Measurements from ENCODE around the gene CYFIP2. TPM values are rescaled to one million over a fixed set of nuclear protein-coding genes. Genes with fewer than 3 reads are reported as not detected.

The CYFIP2 gene
- total RNA-seq, 2 experiments from 2014 or later = 452 to 606 TPM

DNA sequence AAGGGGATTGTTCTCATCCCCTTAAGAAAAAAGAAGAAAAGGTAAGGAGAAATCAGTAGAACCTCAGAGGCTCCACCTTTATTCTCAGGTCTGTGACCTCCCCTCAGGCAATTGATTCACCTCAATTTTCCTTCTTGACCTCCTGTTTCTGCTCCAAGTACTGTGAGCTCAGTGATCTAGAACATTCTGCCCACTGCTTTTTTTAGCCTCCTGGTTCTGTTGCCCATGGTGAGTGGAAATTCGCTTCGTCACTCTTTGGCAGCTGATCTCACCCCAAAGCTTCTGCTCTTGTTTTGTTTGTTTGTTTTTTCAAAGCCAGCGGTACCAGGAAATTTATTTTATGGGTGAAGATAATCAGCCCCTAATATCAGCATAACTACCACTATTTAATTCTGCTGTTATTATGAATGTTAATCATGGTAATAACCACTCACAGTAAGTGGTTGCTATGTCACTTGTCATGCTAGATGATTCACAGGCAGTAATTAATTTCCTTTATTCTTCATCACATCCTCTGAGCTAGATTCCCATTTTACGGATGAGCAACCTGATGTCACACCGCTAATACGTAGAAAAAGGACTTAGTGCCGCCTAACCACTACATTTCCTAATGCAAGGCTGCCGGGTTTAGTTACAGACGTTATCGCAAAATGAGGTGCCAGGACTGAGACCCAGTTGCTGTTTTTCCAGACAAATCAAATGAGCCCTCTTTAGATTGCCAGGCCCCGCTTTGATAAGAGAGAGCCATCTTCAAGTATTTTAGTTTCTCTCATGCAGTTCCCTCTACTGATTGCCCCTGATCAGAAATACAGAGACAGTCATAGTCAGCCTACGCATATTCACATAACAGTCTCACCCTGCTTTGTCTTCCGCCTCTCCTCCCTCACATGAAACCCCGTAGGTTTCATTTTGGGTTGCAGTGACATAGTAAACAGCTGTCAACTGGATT lies 78.2 kb downstream of the CYFIP2 start:
- H3K9me3 Mint-ChIP-seq = no peaks in the 10 kb centered on the region
- DNase-seq = no peak
- H3K27ac Mint-ChIP-seq = peak overlapping the region; percentile 72
- no peaks in the 10 kb centered on the region for H3K27me3 Mint-ChIP-seq
- H3K4me3 Mint-ChIP-seq = no peak overlapping the region
- peaks cover 14% of the 10 kb centered on the region for H3K4me1 Mint-ChIP-seq
- ChIA-PET CTCF (interaction anchor here (0.6 to 5.7 kb wide), 11 partner anchors 9 to 399 kb away, joined by 3 to 26 read pairs (median 4); partner anchors contain the start of gene LSM11), POLR2A (no interaction called here)
- peaks cover 90% of the 10 kb centered on the region for H3K36me3 Mint-ChIP-seq (ENCODE audit: low read depth)

DNA sequence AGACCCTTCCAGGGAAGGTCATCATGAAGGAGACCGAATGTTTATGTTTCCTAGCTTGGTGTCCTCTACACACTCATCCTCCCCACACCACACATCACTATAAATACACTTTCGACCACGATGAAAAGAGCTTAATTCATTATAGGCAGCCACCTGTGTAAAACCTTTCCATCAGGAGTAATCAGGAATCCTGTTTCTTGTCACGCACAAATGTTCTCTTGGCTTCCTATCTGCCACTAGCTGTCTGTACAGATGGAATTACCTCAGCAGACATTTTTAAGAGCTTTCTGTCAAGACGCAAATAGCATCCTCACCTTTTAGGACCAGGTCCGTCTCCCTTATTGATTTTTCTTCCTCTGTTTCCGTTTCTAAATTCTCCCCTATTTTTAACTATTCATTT lies 79.1 kb downstream of the CYFIP2 start:
- no peak overlapping the region for H3K4me3 Mint-ChIP-seq
- peaks cover 21% of the 10 kb centered on the region for H3K4me1 Mint-ChIP-seq
- ChIA-PET POLR2A (no interaction called here), CTCF (interaction anchor here (0.5 to 5.7 kb wide), 9 partner anchors 10 to 399 kb away, joined by 3 to 26 read pairs (median 4); partner anchors contain the start of gene LSM11)
- H3K36me3 Mint-ChIP-seq (ENCODE audit: low read depth) = peaks cover 92% of the 10 kb centered on the region
- no peaks in the 10 kb centered on the region for H3K9me3 Mint-ChIP-seq
- no peak for DNase-seq
- H3K27ac Mint-ChIP-seq = peak overlapping the region; percentile 72
- H3K27me3 Mint-ChIP-seq = no peaks in the 10 kb centered on the region

DNA sequence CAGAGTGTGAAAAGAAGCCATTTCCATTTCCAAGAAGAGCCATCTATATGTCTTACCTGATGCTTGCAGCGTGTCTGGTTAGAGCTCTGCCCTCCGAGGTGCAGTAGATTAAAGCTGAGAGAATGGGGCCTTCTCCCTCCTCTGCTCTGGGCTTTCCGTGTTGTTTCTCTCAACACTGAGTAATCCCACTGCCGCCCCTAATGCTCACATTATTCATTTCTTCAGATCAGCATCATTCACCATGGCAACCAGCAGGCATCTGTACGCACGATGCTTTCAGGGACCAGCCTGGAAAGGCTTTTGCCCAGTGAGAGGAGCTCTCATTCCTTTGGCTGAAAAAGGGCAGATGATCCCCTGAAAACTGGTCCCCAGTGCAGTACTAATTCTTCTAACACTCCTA lies 79.6 kb downstream of the CYFIP2 start:
- ChIA-PET CTCF (interaction anchor here (0.8 to 5.7 kb wide), 8 partner anchors 10 to 398 kb away, joined by 3 to 26 read pairs (median 4); partner anchors contain the start of gene LSM11), POLR2A (interaction anchor here (0.6 kb wide), 1 partner anchor 20 kb away, joined by 3 read pairs; no protein-coding TSS in a partner anchor)
- peaks cover 25% of the 10 kb centered on the region for H3K4me1 Mint-ChIP-seq
- peaks cover 92% of the 10 kb centered on the region for H3K36me3 Mint-ChIP-seq (ENCODE audit: low read depth)
- H3K9me3 Mint-ChIP-seq = no peaks in the 10 kb centered on the region
- no peak overlapping the region for H3K27ac Mint-ChIP-seq
- DNase-seq = no peak
- H3K27me3 Mint-ChIP-seq = no peaks in the 10 kb centered on the region
- H3K4me3 Mint-ChIP-seq = no peak overlapping the region

DNA sequence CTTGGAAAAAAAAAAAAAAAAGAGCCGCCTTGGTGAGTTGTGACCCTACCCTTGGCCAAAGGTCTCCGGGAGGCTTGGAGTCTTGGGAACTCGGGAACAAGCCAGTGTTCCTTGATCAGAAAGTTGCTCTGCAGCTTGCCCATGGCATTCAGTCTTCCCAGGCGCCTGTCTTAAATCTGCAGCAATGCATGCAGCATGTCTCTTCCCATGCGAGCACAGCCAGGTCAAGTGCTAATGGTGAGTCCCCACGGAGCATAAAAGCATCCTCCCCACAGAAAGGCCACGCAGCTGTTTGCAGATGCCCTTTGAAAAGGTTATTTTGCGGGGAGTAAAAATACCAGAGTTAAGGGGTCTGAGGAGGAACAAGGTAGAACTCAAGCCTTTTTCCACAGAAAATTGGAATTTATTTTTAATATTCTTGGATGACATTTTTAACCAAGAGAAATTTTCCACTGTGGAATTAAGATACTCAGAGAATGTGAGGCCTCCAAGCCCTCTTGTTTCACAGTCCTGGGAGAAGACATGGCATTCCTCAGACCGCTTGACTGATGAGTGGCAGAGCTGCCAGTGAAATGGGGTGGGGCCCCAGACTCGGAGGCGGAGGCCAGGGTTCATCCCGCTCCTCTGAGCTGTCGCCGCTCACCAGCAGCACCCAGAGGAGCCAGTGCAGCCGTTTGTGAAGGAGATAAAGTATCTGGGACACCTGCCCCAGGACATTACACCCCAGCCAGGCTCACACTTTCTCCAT lies 81.6 kb downstream of the CYFIP2 start:
- no peaks in the 10 kb centered on the region for H3K27me3 Mint-ChIP-seq
- CTCF ChIA-PET = interaction anchor here (0.6 to 1.0 kb wide), 2 partner anchors 42 to 45 kb away, joined by 3 read pairs; no protein-coding TSS in a partner anchor
- peaks cover 93% of the 10 kb centered on the region for H3K36me3 Mint-ChIP-seq (ENCODE audit: low read depth)
- H3K4me1 Mint-ChIP-seq = peaks cover 36% of the 10 kb centered on the region
- H3K27ac Mint-ChIP-seq = no peak overlapping the region
- POLR2A ChIA-PET = interaction anchor here (0.5 kb wide), 1 partner anchor 433 kb away, joined by 3 read pairs; no protein-coding TSS in a partner anchor
- no peak for DNase-seq
- H3K9me3 Mint-ChIP-seq = no peaks in the 10 kb centered on the region
- no peak overlapping the region for H3K4me3 Mint-ChIP-seq

DNA sequence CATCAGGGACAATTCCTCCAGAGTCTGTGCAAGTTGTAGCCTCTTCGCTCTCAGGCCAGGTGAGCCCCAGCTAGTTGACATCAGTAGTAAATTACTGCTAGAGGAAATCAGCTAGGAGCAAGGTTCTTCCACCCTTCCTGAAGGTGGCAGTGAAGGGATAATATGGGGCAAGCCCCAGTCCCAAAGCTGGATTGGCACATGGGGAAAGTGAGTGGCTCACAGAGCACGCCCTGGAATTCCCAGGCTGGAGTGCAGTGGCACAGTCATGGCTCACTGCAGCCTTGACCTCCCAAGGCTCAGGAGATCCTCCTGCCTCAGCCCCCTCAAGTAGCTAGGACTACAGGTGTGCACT lies 82.1 kb downstream of the CYFIP2 start:
- Mint-ChIP-seq H3K27me3 (no peaks in the 10 kb centered on the region), H3K4me3 (no peak overlapping the region), H3K4me1 (peaks cover 36% of the 10 kb centered on the region), H3K9me3 (no peaks in the 10 kb centered on the region), H3K27ac (no peak overlapping the region), H3K36me3 (ENCODE audit: low read depth) (peaks cover 93% of the 10 kb centered on the region)
- POLR2A ChIA-PET = no interaction called here
- CTCF ChIA-PET = interaction anchor here (0.5 kb wide), 1 partner anchor 427 kb away, joined by 6 read pairs; no protein-coding TSS in a partner anchor
- no peak for DNase-seq

DNA sequence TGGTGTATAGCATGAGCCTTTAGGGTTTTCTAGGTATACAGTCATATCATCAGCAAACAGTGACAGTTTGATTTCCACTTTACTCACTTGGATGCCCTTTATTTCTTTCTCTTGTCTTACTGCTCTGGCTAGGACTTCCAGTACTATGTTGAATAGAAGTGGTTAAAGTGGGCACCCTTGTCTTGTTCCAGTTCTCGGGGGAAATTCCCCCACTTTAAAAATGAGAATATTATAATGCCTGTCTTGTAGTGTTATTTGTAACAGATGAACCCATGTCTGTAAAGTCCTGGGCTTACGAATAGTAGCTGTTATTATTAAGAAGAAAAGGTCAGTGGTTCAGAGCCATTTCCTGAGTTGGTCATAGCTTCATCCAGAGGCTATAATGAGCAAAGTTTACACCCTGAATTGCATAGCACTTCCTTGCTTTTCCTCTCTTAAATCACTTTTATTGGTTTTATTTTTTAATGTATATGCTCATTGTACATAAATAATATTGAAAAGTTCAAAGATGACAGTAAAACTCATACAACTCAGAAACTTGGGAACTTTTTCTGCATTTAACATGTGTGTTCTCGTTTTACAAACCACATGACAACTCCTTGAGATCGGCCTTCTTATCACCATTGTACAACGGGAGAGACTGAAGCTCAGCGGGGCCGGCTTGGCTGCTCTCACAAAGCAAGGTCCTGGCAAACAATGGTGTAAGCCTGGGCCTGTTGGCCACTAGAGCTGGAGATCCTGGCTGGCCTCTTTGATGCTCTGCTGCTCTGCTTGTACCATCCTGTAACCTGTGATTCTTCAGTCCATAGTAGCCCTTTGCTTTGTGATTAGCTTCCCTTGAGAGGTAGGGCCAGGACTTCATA lies 85.2 kb downstream of the CYFIP2 start:
- CTCF ChIA-PET = interaction anchor here (0.7 to 1.2 kb wide), 5 partner anchors 9 to 38 kb away, joined by 3 to 4 read pairs (median 3); no protein-coding TSS in a partner anchor
- no peak for DNase-seq
- POLR2A ChIA-PET = no interaction called here
- Mint-ChIP-seq H3K4me1 (peaks cover 25% of the 10 kb centered on the region), H3K27ac (no peak overlapping the region), H3K9me3 (no peaks in the 10 kb centered on the region), H3K4me3 (no peak overlapping the region), H3K36me3 (ENCODE audit: low read depth) (peaks cover 82% of the 10 kb centered on the region), H3K27me3 (no peaks in the 10 kb centered on the region)

DNA sequence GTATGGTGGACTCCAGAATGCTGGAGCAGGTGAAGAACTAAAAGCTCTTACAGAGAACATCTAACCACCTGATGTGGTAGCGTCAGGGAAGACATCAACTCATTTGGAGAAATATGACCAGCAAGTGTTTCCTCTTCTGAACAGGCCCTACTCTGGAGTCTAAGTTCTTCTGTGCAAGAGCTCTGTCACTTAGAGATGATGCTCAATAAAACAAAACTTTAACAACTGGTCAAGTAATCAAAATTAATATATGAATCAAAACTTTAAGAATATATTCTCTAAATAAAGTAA lies 85.8 kb downstream of the CYFIP2 start:
- Mint-ChIP-seq H3K9me3 (no peaks in the 10 kb centered on the region), H3K27ac (no peak overlapping the region), H3K4me1 (peaks cover 25% of the 10 kb centered on the region), H3K27me3 (no peaks in the 10 kb centered on the region), H3K36me3 (ENCODE audit: low read depth) (peaks cover 81% of the 10 kb centered on the region), H3K4me3 (no peak overlapping the region)
- ChIA-PET POLR2A (no interaction called here), CTCF (interaction anchor here (0.7 to 1.2 kb wide), 4 partner anchors 9 to 38 kb away, joined by 3 to 4 read pairs (median 4); no protein-coding TSS in a partner anchor)
- no peak for DNase-seq

DNA sequence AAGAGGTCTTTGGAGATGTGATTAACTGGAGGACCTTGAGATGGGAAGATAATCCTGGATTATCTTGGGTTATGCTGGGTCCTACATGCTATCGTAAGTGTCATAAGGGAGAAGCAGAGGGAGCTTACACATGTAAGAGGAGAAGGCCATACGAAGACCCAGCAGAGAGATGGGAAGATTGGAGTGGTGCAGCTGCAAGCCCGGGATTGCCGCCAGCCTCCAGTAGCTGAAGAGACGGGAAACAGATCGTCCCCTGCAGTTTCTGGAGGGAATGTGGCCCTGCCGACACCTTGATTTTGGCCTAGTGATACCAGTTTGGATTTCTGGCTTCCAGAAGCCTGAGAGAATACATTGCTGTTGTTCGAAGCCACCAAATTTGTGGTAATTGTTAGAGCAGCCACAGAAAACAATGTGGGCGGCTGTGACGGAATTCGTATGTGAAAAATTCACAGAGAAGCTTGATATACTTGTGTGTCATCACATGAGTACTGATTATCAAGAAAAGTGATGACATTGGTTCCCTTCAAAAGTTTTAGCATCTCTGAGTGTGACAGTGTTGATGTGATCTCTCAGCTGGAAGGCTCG lies 86.9 kb downstream of the CYFIP2 start:
- Mint-ChIP-seq H3K27me3 (no peaks in the 10 kb centered on the region), H3K9me3 (no peaks in the 10 kb centered on the region), H3K4me3 (no peak overlapping the region), H3K4me1 (peaks cover 25% of the 10 kb centered on the region), H3K27ac (no peak overlapping the region), H3K36me3 (ENCODE audit: low read depth) (peaks cover 80% of the 10 kb centered on the region)
- CTCF ChIA-PET = interaction anchor here (0.6 to 1.5 kb wide), 2 partner anchors 10 to 123 kb away, joined by 3 to 4 read pairs; no protein-coding TSS in a partner anchor
- POLR2A ChIA-PET = no interaction called here
- no peak for DNase-seq

DNA sequence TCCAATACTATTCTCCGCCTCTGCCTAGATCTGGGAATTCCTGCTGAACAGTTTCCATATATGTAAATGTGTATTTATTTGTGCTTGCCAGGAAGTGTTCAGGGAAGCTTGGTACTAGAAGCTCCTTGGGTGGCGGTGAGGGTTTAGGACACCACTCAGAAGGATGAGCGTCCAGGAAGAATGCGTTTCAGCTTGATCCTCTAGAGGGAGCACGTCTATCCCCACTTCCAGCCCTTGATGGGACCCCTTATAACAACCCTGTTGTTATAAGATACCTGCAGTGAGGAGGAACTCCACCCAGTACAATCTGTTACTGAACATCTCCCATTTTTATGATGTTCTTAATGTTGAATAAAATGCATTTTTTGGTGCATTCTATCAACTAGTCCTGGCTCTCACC lies 88.9 kb downstream of the CYFIP2 start:
- H3K4me1 Mint-ChIP-seq = peaks cover 18% of the 10 kb centered on the region
- no peaks in the 10 kb centered on the region for H3K9me3 Mint-ChIP-seq
- CTCF ChIA-PET = interaction anchor here (1.3 to 3.1 kb wide), 6 partner anchors 10 to 389 kb away, joined by 3 to 10 read pairs (median 7); partner anchors contain the start of gene LSM11
- POLR2A ChIA-PET = no interaction called here
- no peak overlapping the region for H3K4me3 Mint-ChIP-seq
- H3K36me3 Mint-ChIP-seq (ENCODE audit: low read depth) = peaks cover 80% of the 10 kb centered on the region
- H3K27ac Mint-ChIP-seq = no peak overlapping the region
- no peak for DNase-seq
- no peaks in the 10 kb centered on the region for H3K27me3 Mint-ChIP-seq

DNA sequence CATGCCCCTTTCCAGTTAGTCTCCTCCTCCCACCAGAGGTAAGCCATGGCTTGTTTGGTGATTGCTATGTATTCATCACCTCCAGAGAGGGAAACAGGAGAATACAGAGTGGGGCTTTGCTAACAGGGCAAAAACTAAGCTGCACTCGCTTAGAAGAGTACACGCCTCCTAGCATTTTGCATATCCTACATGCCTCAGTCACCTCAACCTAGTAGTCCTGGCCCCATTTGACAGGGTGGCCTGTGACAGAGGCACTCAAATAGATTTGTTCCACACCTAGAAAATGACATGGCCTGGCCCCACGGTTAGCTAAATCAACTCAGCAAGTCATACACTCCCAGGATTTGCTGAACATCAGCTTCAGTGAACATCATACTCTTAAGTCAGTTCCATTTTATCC lies 90.7 kb downstream of the CYFIP2 start:
- Mint-ChIP-seq H3K27me3 (no peaks in the 10 kb centered on the region), H3K4me3 (no peak overlapping the region), H3K9me3 (no peaks in the 10 kb centered on the region), H3K27ac (no peak overlapping the region), H3K36me3 (ENCODE audit: low read depth) (peaks cover 80% of the 10 kb centered on the region), H3K4me1 (peaks cover 5% of the 10 kb centered on the region)
- ChIA-PET POLR2A (interaction anchor here (0.6 to 0.7 kb wide), 2 partner anchors 39 to 85 kb away, joined by 3 to 4 read pairs; no protein-coding TSS in a partner anchor), CTCF (interaction anchor here (0.7 to 3.1 kb wide), 7 partner anchors 8 to 387 kb away, joined by 3 to 10 read pairs (median 4); partner anchors contain the start of gene LSM11)
- DNase-seq = no peak

DNA sequence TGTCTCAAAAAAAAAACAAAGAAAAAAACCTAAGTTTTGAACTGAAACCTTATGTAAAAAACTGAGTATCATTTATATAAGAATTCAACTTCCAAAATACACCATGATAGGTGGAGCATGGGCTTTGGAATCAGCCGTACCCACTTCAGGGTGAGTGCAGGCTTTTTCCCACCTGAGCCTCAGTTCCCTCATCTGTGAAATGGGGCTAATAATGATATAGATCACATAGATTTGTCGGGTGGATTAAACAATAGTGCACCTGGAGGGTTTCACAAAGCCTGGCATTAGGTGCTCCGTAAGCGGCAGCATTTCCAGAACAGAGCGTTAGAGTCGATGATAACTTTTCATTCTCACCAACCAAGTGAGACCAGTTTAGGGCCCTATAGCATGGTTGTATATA lies 91.9 kb downstream of the CYFIP2 start:
- Mint-ChIP-seq H3K4me3 (no peak overlapping the region), H3K36me3 (ENCODE audit: low read depth) (peaks cover 82% of the 10 kb centered on the region), H3K27ac (no peak overlapping the region), H3K27me3 (no peaks in the 10 kb centered on the region), H3K9me3 (no peaks in the 10 kb centered on the region), H3K4me1 (no peaks in the 10 kb centered on the region)
- ChIA-PET POLR2A (no interaction called here), CTCF (interaction anchor here (1.2 to 1.9 kb wide), 3 partner anchors 11 to 386 kb away, joined by 3 to 5 read pairs (median 4); partner anchors contain the start of gene LSM11)
- DNase-seq = no peak
